ENCODE data around the gene COL18A1.

COL18A1 gene

GRCh38 chr21:45487161-45487806, 82.3 kb downstream of the COL18A1 start (continued):
- no peak for TF ChIP-seq ZNF70 (CRISPR knock-in tag; IDR thresholded peaks at IDR 0.05)

- TF ChIP-seq BACH2 (CRISPR knock-in tag; IDR thresholded peaks at IDR 0.05; ENCODE audit: borderline replicate concordance) (no peak), POU6F1 (CRISPR knock-in tag; IDR thresholded peaks at IDR 0.05; ENCODE audit: borderline replicate concordance, low read depth) (no peak), PPARA (CRISPR knock-in tag; IDR thresholded peaks at IDR 0.05; ENCODE audit: borderline replicate concordance) (no peak), TSHZ2 (CRISPR knock-in tag; IDR thresholded peaks at IDR 0.05) (no peak), ZFP3 (CRISPR knock-in tag; IDR thresholded peaks at IDR 0.05) (no peak), OSR1 (CRISPR knock-in tag; IDR thresholded peaks at IDR 0.05) (no peak), GLIS3 (CRISPR knock-in tag; IDR thresholded peaks at IDR 0.05) (no peak), ARNTL (CRISPR knock-in tag; IDR thresholded peaks at IDR 0.05; ENCODE audit: borderline replicate concordance, low read depth) (no peak)
- ATAC-seq, result no peak; the same call in 2 of the 3 replicates
Observed at GRCh38 chr21:45487891-45488600, 83.1 kb downstream of the COL18A1 start.

GRCh38 chr21:45488931-45489721, 84.2 kb downstream of the COL18A1 start:
- TF ChIP-seq RARB (CRISPR knock-in tag; IDR thresholded peaks at IDR 0.05), result no peak
- no peak for TF ChIP-seq CSRNP3 (CRISPR knock-in tag; IDR thresholded peaks at IDR 0.05)
- TF ChIP-seq OSR1 (CRISPR knock-in tag; IDR thresholded peaks at IDR 0.05), result no peak
- no peak for TF ChIP-seq ZC3H10 (CRISPR knock-in tag; IDR thresholded peaks at IDR 0.05)
- TF ChIP-seq TCF4 (CRISPR knock-in tag; IDR thresholded peaks at IDR 0.05; ENCODE audit: borderline replicate concordance), result no peak
- TF ChIP-seq ZNF565 (CRISPR knock-in tag; conservative IDR thresholded peaks at IDR 0.05; ENCODE audit: low read depth), result no peak
- TF ChIP-seq ZNF8 (CRISPR knock-in tag; IDR thresholded peaks at IDR 0.05), result no peak
- no peak for TF ChIP-seq CSDC2 (CRISPR knock-in tag; IDR thresholded peaks at IDR 0.05)
- no peak for TF ChIP-seq ISL1 (CRISPR knock-in tag; IDR thresholded peaks at IDR 0.05)
- no peak for TF ChIP-seq ZNF70 (CRISPR knock-in tag; IDR thresholded peaks at IDR 0.05)
- TF ChIP-seq PATZ1 (CRISPR knock-in tag; IDR thresholded peaks at IDR 0.05; ENCODE audit: borderline replicate concordance), result no peak
- no peak for TF ChIP-seq GLIS3 (CRISPR knock-in tag; IDR thresholded peaks at IDR 0.05)
- TF ChIP-seq ZFP30 (CRISPR knock-in tag; IDR thresholded peaks at IDR 0.05), result no peak
- no peak for ATAC-seq

GRCh38 chr21:45489722-45489982, 84.7 kb downstream of the COL18A1 start:
- ATAC-seq, result no peak
- no peak for TF ChIP-seq ZFP3 (CRISPR knock-in tag; IDR thresholded peaks at IDR 0.05)
- TF ChIP-seq PPARA (CRISPR knock-in tag; IDR thresholded peaks at IDR 0.05; ENCODE audit: borderline replicate concordance), result no peak
- no peak for TF ChIP-seq ZFP30 (CRISPR knock-in tag; IDR thresholded peaks at IDR 0.05)
- no peak for TF ChIP-seq ESRRG (CRISPR knock-in tag; IDR thresholded peaks at IDR 0.05)
- TF ChIP-seq CSRNP3 (CRISPR knock-in tag; IDR thresholded peaks at IDR 0.05), result no peak
- no peak for TF ChIP-seq ZNF8 (CRISPR knock-in tag; IDR thresholded peaks at IDR 0.05)
- no peak for TF ChIP-seq PATZ1 (CRISPR knock-in tag; IDR thresholded peaks at IDR 0.05; ENCODE audit: borderline replicate concordance)
- TF ChIP-seq BACH2 (CRISPR knock-in tag; IDR thresholded peaks at IDR 0.05; ENCODE audit: borderline replicate concordance), result no peak
